BJ (cell line): ENCODE results near the gene ENO4. TPM values are rescaled to one million over a fixed set of nuclear protein-coding genes. Genes with fewer than 3 reads are reported as not detected.
A peak's percentile ranks its signal among the peaks of the same experiment; 100 is the strongest.

ENCODE experiments used
- CTCF ChIA-PET: fragments of 350-600 bp; formaldehyde crosslinking; extraction: SDS; loops from one replicate; lab custom pipeline; 2021; ENCODE audit warnings: antibody characterized with exemption, inconsistent platforms; lab: Yijun Ruan, JAX
- POLR2A ChIA-PET: fragments of 300-600 bp; sonication (Branson Sonifier 250); formaldehyde crosslinking; extraction: SDS; loops from one replicate; lab custom pipeline; 2021; ENCODE audit warnings: antibody characterized with exemption; lab: Charles Lee
- DNase-seq: peaks from one replicate; pipeline ENCODE4 v3.0.0-alpha.2; 2011; ENCODE audit warnings: low read depth
- H3K27me3 ChIP-seq: 2 replicates; pipeline ENCODE4 v1.6.0; 2011; ENCODE audit warnings: low read length; ENCODE audit not compliant: control insufficient read depth, insufficient read depth
- H3K36me3 ChIP-seq: 2 replicates; pipeline ENCODE4 v1.5.1; 2011; ENCODE audit warnings: low read length; ENCODE audit not compliant: control insufficient read depth, insufficient read depth
- H3K4me3 ChIP-seq: 2 replicates; pipeline ENCODE4 v1.5.1; 2011; ENCODE audit warnings: low read depth, mild to moderate bottlenecking, control low read depth, low read length
- polyA plus RNA-seq: library from polyadenylated mRNA; depleted of rRNA; stranded (reverse); fragments of >200 nt; gene quantifications from 2 replicates; pipeline ENCODE4 v1.2.3, GENCODE V29; 2011
- TF ChIP-seq, protein P1 (sequence below): IDR thresholded peaks from 2 replicates; pipeline ENCODE4 v1.5.1; 2011; ENCODE audit warnings: low read depth, mild to moderate bottlenecking, control low read depth, inconsistent platforms, low read length, moderate library complexity; ENCODE audit not compliant: insufficient read depth

Gene ENO4
- polyA plus RNA-seq, 1 experiment: 0.29 TPM

GRCh38 chr10:116836083-116836482 is 13.2 kb upstream of the ENO4 start:
- Histone ChIP-seq H3K36me3 (no peaks in the 10 kb centered on the region), H3K27me3 (peaks cover 2% of the 10 kb centered on the region; the same call in 1 of the 2 replicates), H3K4me3 (no peak overlapping the region)
- TF ChIP-seq, protein P1, sequence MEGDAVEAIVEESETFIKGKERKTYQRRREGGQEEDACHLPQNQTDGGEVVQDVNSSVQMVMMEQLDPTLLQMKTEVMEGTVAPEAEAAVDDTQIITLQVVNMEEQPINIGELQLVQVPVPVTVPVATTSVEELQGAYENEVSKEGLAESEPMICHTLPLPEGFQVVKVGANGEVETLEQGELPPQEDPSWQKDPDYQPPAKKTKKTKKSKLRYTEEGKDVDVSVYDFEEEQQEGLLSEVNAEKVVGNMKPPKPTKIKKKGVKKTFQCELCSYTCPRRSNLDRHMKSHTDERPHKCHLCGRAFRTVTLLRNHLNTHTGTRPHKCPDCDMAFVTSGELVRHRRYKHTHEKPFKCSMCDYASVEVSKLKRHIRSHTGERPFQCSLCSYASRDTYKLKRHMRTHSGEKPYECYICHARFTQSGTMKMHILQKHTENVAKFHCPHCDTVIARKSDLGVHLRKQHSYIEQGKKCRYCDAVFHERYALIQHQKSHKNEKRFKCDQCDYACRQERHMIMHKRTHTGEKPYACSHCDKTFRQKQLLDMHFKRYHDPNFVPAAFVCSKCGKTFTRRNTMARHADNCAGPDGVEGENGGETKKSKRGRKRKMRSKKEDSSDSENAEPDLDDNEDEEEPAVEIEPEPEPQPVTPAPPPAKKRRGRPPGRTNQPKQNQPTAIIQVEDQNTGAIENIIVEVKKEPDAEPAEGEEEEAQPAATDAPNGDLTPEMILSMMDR: no peak
- ChIA-PET POLR2A (no interaction called here), CTCF (interaction anchor here (0.6 to 3.2 kb wide), 5 partner anchors 39 to 339 kb away, joined by 3 to 16 read pairs (median 7); no protein-coding TSS in a partner anchor)
- no peak for DNase-seq

DNA sequence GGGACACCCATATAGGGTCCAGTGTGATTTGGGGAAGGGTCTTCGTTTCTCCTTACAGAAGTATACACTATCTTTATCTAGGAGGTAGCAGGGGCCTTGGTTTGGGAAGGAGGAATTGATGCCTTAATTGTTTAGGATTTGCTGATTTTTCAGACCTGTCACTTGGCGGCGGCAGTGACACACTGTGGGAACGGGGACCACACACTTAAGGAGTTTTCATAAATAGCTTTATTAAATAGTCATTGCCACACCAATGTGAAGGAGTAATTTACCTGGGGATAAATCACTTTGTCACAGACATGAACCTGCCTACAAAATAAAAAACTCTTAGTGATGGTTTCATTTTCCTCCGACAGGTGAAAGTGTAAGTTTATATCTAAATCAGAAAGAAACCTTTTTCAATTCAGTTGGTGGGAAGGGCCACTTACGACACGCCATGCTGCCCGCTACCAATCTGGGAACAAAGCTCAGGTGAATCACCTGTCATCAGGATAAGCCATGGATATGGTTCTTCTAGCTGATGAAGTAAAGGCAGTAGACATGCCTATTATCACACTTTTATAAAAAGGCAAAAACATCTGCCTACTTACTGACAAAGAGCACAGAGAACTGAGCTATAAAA is 12.3 kb upstream of the ENO4 start:
- POLR2A ChIA-PET: no interaction called here
- H3K4me3 ChIP-seq: no peak overlapping the region
- CTCF ChIA-PET: interaction anchor here (0.7 to 3.2 kb wide), 4 partner anchors 9 to 338 kb away, joined by 3 to 16 read pairs (median 4); no protein-coding TSS in a partner anchor
- TF ChIP-seq, protein P1: peak; percentile 30; the same call in 1 of the 2 replicates
- H3K27me3 ChIP-seq: peaks cover 2% of the 10 kb centered on the region; the same call in 1 of the 2 replicates
- no peak for DNase-seq
- no peaks in the 10 kb centered on the region for H3K36me3 ChIP-seq

GRCh38 chr10:116838143-116838725 is 11.1 kb upstream of the ENO4 start:
- TF ChIP-seq, protein P1: no peak
- ChIA-PET CTCF (interaction anchor here (0.7 to 3.2 kb wide), 4 partner anchors 11 to 337 kb away, joined by 3 to 16 read pairs (median 5); partner anchors contain the start of gene ENO4), POLR2A (no interaction called here)
- no peak overlapping the region for H3K4me3 ChIP-seq
- no peaks in the 10 kb centered on the region for H3K36me3 ChIP-seq
- H3K27me3 ChIP-seq: peaks cover 2% of the 10 kb centered on the region; the same call in 1 of the 2 replicates
- no peak for DNase-seq

DNA sequence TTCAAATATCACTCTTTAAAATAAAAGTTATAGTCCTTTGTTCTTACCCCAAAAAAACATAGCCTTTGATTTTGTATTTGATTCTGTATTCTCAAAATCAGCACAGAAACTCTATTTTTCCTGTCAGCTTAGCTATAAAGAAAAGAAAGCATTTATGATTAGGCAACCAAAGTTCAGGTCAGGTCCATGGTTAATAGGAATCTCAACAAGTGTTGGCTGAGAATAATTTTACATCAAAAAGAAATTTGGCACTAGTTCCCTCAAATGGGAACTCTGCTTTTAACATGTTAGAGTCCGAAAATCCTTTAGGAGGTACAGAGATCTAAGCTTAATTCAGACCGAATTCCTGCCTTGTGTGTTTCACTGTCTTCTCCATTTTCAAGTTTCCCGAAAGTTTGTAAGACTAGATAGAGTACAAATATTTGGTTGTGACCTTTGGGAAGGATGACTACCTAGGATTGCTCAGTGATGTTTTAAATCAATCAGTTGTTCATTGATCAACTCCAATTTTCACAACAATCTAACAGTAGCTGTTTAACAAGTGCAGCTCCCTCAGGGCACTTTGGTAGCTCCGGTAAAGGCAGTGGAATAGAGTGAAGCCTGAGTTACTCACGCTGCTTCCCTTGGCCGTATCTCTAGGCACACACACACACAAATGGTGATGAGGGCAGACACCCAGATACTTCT is 8.8 kb upstream of the ENO4 start:
- TF ChIP-seq, protein P1: no peak
- Histone ChIP-seq H3K36me3 (no peaks in the 10 kb centered on the region), H3K4me3 (no peak overlapping the region), H3K27me3 (peaks cover 2% of the 10 kb centered on the region; the same call in 1 of the 2 replicates)
- POLR2A ChIA-PET: interaction anchor here (0.6 kb wide), 1 partner anchor 10 kb away, joined by 3 read pairs; no protein-coding TSS in a partner anchor
- CTCF ChIA-PET: interaction anchor here (0.8 to 1.9 kb wide), 3 partner anchors 43 to 327 kb away, joined by 3 to 5 read pairs (median 5); no protein-coding TSS in a partner anchor
- no peak for DNase-seq

- Histone ChIP-seq H3K36me3 (no peaks in the 10 kb centered on the region), H3K4me3 (no peak overlapping the region), H3K27me3 (no peaks in the 10 kb centered on the region)
- DNase-seq: no peak
- TF ChIP-seq, protein P1: no peak
- ChIA-PET CTCF (interaction anchor here (0.8 kb wide), 1 partner anchor 9 kb away, joined by 3 read pairs; no protein-coding TSS in a partner anchor), POLR2A (no interaction called here)
Measured at GRCh38 chr10:116845823-116846222, 3.5 kb upstream of the ENO4 start.
